Measurements from ENCODE around the gene ABCC8. TPM values are rescaled to one million over a fixed set of nuclear protein-coding genes. Genes with fewer than 3 reads are reported as not detected.

ABCC8 gene
- total RNA-seq, 1 experiment from 2014 or later = 0.55 TPM

- DNase-seq = no peak
- Histone ChIP-seq H3K27me3 (ENCODE audit: control insufficient read depth, insufficient read depth, low read length) (no peaks in the 10 kb centered on the region), H3K4me3 (ENCODE audit: insufficient read depth, low read depth, low read length) (no peak overlapping the region), H3K36me3 (replicated peaks; ENCODE audit: control insufficient read depth, insufficient read depth, low read length) (no peaks in the 10 kb centered on the region)
Observed at GRCh38 chr11:17381156-17381555, 95.5 kb downstream of the ABCC8 start.

DNA sequence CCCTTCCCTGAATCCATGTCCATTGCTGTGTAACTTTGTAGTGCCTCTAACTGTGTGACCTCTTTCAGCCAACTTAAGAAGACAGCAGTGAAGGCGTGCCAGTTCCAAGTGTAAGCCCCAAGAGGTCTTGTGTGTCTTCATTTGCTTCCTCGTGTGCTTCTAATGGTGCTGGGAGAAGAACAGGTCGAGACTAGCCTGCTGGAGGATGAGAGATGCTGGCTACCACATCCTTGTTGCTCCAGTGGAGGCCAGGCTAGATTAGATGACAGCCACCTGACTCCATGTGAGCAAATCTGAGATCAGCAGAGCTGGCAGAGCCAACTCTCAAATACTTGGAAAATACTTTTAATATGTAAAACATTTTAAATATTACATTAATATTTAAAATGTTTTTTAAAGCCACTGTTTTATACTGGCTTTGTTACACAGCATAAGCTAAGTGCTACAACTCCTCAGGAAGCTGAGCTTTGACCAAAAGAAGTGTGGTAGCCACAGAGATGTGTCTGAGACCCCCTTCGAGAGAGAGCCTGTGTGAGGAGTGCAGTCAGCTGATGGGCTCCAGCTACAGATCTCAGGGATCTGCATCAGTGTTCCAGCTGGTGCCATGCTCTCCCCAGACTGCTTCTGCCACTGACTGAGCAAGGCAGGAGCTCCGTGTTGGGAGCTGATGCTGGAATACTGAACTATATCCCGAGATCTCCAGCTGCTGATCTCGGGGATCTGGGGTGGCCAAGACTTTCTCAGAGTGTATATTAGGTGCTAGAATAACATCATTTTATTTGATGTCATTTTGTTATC is 97.1 kb downstream of the ABCC8 start:
- H3K4me3 ChIP-seq (ENCODE audit: insufficient read depth, low read depth, low read length) = no peak overlapping the region
- DNase-seq = no peak
- H3K36me3 ChIP-seq (replicated peaks; ENCODE audit: control insufficient read depth, insufficient read depth, low read length) = no peaks in the 10 kb centered on the region
- no peaks in the 10 kb centered on the region for H3K27me3 ChIP-seq (ENCODE audit: control insufficient read depth, insufficient read depth, low read length)

DNA sequence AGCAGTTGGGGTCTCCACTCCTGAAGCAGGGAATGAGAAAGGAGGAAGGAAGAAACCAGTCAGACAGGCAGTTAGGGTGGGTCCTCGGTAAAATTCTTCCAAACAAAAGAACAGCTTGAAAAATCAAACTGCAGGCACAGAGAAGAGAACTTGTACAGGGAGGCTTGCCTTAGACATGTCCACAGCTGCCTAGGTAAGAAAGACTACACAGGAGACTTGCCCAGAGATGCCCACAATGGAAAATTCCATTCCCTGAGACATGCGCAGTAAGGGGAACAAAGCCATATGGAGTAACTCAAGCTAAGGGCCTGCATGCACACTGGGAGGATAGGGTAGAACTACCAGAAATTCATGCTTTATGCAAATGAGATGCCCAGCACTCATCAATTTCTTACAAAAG is 98.0 kb downstream of the ABCC8 start:
- Histone ChIP-seq H3K4me3 (ENCODE audit: insufficient read depth, low read depth, low read length) (no peak overlapping the region), H3K27me3 (ENCODE audit: control insufficient read depth, insufficient read depth, low read length) (no peaks in the 10 kb centered on the region), H3K36me3 (replicated peaks; ENCODE audit: control insufficient read depth, insufficient read depth, low read length) (no peaks in the 10 kb centered on the region)
- DNase-seq = no peak

DNA sequence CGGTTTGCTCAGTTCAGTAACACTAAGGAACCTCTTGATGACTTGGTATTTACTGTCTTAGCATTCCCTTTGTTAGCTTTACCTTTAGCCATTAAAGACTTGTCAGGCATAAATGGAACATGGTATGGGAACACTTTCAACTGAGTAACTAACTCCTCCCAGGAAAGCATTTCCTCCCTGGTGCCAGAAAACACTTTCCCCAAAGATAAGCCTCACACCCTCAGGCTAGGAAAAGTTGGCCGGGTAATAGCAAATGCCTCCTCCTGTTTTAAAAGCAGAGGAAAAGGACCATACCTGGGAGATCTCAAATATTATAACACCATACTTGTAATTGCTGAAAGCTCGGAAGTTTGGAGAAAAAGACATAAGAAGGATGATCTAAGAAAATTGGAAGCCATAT is 100.2 kb downstream of the ABCC8 start:
- DNase-seq = no peak
- H3K27me3 ChIP-seq (ENCODE audit: control insufficient read depth, insufficient read depth, low read length) = no peaks in the 10 kb centered on the region
- no peaks in the 10 kb centered on the region; the same call in 1 of the 2 replicates for H3K36me3 ChIP-seq (replicated peaks; ENCODE audit: control insufficient read depth, insufficient read depth, low read length)
- no peak overlapping the region for H3K4me3 ChIP-seq (ENCODE audit: insufficient read depth, low read depth, low read length)

GRCh38 chr11:17375547-17375946 is 101.1 kb downstream of the ABCC8 start:
- H3K4me3 ChIP-seq (ENCODE audit: insufficient read depth, low read depth, low read length) = no peak overlapping the region
- H3K36me3 ChIP-seq (replicated peaks; ENCODE audit: control insufficient read depth, insufficient read depth, low read length) = no peaks in the 10 kb centered on the region; the same call in 1 of the 2 replicates
- no peak for DNase-seq
- H3K27me3 ChIP-seq (ENCODE audit: control insufficient read depth, insufficient read depth, low read length) = no peaks in the 10 kb centered on the region

DNA sequence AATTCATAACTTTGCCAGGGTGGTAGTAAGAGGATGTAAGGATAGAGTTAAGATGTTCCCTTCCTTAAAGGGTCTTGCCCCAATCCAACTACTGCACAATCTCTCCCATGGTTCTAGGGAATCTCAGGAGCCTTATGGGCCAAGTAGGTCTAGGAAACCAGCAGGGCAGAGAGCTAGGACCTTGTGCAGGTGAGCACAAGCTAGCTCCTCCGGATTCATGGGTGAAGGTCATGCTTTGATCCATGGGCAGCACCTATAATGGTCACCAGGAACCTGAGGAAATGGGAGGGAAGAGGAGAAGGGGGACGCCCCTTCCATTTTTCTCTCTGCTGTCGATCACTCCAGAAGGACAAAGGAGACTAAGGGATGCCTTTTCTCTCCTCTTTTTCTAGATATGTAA is 105.0 kb downstream of the ABCC8 start:
- no peak for DNase-seq
- Histone ChIP-seq H3K27me3 (ENCODE audit: control insufficient read depth, insufficient read depth, low read length) (no peaks in the 10 kb centered on the region), H3K36me3 (replicated peaks; ENCODE audit: control insufficient read depth, insufficient read depth, low read length) (no peaks in the 10 kb centered on the region; the same call in 1 of the 2 replicates), H3K4me3 (ENCODE audit: insufficient read depth, low read depth, low read length) (no peak overlapping the region)

DNA sequence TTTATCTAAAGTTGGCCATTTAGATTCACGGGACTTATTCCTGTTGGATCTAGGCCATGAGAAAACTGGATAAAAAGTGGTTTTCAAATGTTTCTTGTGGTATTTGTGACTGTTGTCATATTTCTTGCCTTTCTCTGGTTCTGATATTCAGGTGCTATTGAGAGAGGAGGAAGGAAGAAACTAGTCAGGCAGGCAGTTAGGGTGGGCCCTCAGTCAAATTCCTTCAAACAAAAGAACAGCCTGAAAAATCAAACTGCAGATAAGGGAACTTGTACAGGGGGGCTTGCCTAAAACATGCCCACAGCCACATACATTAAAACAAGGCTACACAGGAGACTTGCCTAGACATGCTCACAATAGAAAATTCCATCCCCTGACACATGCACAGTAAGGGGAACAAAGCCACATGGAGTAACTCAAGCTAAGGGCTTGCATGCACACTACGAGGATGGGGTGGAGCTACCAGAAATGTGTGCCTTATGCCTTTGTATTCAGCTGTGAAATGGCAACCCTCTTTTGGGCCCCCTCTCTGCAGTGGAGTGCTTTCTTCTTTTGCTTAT is 106.9 kb downstream of the ABCC8 start:
- Histone ChIP-seq H3K36me3 (replicated peaks; ENCODE audit: control insufficient read depth, insufficient read depth, low read length) (no peaks in the 10 kb centered on the region; the same call in 1 of the 2 replicates), H3K27me3 (ENCODE audit: control insufficient read depth, insufficient read depth, low read length) (no peaks in the 10 kb centered on the region), H3K4me3 (ENCODE audit: insufficient read depth, low read depth, low read length) (no peak overlapping the region)
- no peak for DNase-seq

DNA sequence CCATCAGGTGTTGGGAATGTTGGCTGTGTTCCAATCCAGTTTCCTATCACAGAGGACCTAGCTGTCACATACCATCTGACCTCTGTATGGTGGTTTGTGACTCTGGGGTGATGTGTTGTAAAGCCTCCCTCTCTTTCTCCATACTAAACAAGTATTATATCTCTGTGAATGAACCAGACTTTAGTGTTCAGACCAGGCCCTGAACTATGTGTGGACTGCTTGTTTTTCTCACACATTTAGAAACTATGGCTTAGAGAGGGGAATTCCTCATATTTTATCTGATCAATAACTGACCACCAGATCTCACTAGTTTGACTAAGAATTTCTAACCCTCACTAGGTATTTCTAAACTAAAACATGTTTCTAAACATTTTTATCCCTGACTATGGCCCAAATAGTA is 107.6 kb downstream of the ABCC8 start:
- DNase-seq = no peak
- Histone ChIP-seq H3K36me3 (replicated peaks; ENCODE audit: control insufficient read depth, insufficient read depth, low read length) (no peaks in the 10 kb centered on the region; the same call in 1 of the 2 replicates), H3K27me3 (ENCODE audit: control insufficient read depth, insufficient read depth, low read length) (no peaks in the 10 kb centered on the region), H3K4me3 (ENCODE audit: insufficient read depth, low read depth, low read length) (no peak overlapping the region)

DNA sequence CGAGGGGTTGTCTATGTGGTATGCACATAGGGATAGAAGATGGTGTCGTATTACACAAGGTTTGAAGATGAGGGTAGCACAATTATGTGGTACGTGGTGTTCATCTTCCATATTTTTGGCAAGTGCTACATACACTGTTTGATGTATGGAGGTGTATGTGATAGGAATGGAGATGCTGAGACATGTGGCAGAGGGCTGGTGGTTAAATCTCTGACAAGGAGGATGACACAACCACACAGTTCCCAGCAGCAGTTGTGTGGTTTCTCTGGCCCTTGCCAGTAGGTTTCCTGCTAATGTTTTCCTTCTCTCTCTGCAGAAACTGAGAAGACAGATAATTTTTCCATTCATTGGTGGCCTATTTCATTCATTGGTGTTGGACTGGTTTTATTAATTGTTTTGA is 108.1 kb downstream of the ABCC8 start:
- no peak for DNase-seq
- Histone ChIP-seq H3K36me3 (replicated peaks; ENCODE audit: control insufficient read depth, insufficient read depth, low read length) (no peaks in the 10 kb centered on the region; the same call in 1 of the 2 replicates), H3K27me3 (ENCODE audit: control insufficient read depth, insufficient read depth, low read length) (no peaks in the 10 kb centered on the region)

DNA sequence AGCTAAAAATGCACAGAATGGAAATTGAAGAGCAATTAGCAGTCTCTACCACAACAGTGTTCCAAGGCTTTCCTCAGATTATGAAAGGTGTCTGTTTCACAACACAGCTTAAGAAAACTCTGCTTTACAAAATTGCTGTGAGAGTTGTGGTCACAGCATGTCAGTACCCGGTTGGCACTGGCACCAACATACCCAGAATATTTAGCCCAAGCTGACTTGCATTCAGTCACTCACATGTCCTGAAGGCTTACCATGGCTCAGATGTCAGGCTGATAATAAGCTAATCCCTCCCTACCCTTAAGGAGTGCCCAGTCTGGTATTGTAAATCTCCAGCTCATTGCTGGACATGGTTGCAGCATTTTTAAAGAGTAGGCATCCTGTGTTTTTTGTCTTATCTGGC is 110.2 kb downstream of the ABCC8 start:
- H3K27me3 ChIP-seq (ENCODE audit: control insufficient read depth, insufficient read depth, low read length) = no peaks in the 10 kb centered on the region
- no peak overlapping the region for H3K4me3 ChIP-seq (ENCODE audit: insufficient read depth, low read depth, low read length)
- H3K36me3 ChIP-seq (replicated peaks; ENCODE audit: control insufficient read depth, insufficient read depth, low read length) = no peaks in the 10 kb centered on the region
- DNase-seq = no peak

More for the DNA sequence above, 108.1 kb downstream of the ABCC8 start:
- no peak overlapping the region for H3K4me3 ChIP-seq (ENCODE audit: insufficient read depth, low read depth, low read length)

DNA sequence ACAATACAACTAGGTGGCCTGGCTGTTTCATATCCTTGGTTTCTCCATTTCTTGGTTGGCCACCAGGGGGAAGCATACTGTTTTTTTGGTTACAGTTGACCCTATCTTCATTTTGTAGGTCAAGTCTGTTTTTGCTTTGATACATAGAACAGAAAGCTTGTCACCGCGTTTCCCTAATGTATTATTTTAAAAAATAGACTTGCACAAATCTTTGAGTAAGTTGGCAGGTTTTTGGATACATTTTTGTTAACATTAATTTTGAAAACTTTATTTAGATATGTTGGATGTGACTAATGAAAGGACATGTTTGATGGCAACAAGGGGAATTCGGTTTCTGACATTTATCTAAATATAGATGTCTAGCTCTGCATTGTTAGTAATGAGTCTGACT is 122.0 kb downstream of the ABCC8 start:
- Histone ChIP-seq H3K27me3 (ENCODE audit: control insufficient read depth, insufficient read depth, low read length) (peaks cover 41% of the 10 kb centered on the region), H3K4me3 (ENCODE audit: insufficient read depth, low read depth, low read length) (no peak overlapping the region), H3K36me3 (replicated peaks; ENCODE audit: control insufficient read depth, insufficient read depth, low read length) (no peaks in the 10 kb centered on the region)
- DNase-seq = peak; percentile 73

GRCh38 chr11:17353821-17354600 is 122.6 kb downstream of the ABCC8 start:
- peak overlapping the region; percentile 40; the same call in 1 of the 2 replicates for H3K4me3 ChIP-seq (ENCODE audit: insufficient read depth, low read depth, low read length)
- peaks cover 46% of the 10 kb centered on the region for H3K27me3 ChIP-seq (ENCODE audit: control insufficient read depth, insufficient read depth, low read length)
- peak; percentile 15 for DNase-seq
- no peaks in the 10 kb centered on the region for H3K36me3 ChIP-seq (replicated peaks; ENCODE audit: control insufficient read depth, insufficient read depth, low read length)

- peak overlapping the region; percentile 40 for H3K4me3 ChIP-seq (ENCODE audit: insufficient read depth, low read depth, low read length)
- peak; percentile 77 for DNase-seq
- peaks cover 47% of the 10 kb centered on the region for H3K27me3 ChIP-seq (ENCODE audit: control insufficient read depth, insufficient read depth, low read length)
- no peaks in the 10 kb centered on the region for H3K36me3 ChIP-seq (replicated peaks; ENCODE audit: control insufficient read depth, insufficient read depth, low read length)
Observed at GRCh38 chr11:17352950-17353820, 123.5 kb downstream of the ABCC8 start.
